ENCODE measurements around the gene EFR3B. TPM values are rescaled to one million over a fixed set of nuclear protein-coding genes. Genes with fewer than 3 reads are reported as not detected.

The EFR3B gene
- total RNA-seq, 1 donor from 2014 or later: 2.4 TPM

DNA sequence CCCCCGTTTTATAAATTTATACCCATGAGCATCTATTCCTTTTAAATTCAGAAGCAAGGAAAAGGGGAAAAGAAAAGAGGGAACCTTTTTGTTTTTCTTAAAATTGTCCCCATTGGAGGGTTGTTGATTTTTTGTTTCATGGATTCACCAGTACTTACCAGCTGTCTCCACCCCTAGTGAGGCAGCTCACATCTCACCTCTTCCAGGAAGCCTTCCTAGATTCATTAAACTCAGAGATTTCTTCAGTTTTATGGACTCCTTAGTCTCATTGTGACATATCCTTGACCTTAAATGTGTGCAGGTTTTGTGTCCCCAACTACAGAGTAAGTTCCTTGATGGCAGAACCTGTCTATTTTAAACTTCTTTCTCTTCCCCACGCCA, 35.9 kb downstream of the EFR3B start:
- Mint-ChIP-seq H3K27me3 (ENCODE audit: low read depth) (peaks cover 16% of the 10 kb centered on the region), H3K4me1 (ENCODE audit: low read depth) (peaks cover 30% of the 10 kb centered on the region), H3K4me3 (ENCODE audit: unreplicated experiment) (no peak overlapping the region), H3K27ac (ENCODE audit: unreplicated experiment) (no peak overlapping the region), H3K9me3 (ENCODE audit: low read depth) (no peaks in the 10 kb centered on the region), H3K36me3 (ENCODE audit: low read depth) (no peaks in the 10 kb centered on the region)
- TF ChIP-seq, protein P1, sequence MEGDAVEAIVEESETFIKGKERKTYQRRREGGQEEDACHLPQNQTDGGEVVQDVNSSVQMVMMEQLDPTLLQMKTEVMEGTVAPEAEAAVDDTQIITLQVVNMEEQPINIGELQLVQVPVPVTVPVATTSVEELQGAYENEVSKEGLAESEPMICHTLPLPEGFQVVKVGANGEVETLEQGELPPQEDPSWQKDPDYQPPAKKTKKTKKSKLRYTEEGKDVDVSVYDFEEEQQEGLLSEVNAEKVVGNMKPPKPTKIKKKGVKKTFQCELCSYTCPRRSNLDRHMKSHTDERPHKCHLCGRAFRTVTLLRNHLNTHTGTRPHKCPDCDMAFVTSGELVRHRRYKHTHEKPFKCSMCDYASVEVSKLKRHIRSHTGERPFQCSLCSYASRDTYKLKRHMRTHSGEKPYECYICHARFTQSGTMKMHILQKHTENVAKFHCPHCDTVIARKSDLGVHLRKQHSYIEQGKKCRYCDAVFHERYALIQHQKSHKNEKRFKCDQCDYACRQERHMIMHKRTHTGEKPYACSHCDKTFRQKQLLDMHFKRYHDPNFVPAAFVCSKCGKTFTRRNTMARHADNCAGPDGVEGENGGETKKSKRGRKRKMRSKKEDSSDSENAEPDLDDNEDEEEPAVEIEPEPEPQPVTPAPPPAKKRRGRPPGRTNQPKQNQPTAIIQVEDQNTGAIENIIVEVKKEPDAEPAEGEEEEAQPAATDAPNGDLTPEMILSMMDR (IDR thresholded peaks at IDR 0.05): no peak
- no peak for DNase-seq (ENCODE audit: low spot score)

DNA sequence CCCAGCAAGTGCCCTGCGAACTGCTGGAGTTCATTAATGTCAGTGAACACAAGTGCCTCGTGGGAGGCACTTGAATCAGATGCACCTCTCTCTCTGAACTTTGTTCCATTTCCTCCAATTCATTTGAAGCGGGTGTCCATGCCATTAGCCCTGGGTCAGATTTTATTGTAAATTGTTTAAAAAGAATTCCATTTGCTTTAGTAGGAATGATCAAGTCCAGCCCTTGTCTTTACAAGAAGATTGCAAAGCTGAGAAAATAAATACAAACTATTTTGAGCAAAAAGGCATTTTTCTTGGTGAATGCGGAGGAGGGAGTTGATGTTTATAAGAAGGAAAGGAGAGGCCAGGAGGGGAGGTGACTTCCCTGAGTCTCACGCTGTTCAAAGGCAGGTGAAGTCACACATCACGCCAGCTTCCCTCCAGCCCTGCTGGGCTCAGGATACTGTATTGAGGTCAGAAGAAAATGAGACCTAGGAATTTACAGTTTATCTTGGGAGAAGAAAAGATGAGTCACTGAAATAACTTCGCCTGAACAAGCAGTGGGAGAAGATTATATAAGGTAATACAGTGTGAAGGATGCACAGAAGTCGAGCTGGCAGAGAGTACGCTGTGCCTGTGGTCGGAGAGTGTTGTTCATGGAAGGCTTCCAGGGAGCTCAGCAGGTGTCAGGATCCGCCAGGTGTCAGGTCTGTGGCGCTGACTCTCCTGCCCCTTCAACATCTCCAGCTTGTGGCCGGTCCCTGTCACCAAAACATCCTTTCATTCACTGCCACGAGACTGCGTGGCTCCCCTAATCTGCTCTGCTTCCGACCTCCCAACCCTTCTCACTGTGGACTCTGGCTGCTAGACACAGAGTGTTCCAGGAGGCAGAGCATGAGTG, 36.5 kb downstream of the EFR3B start:
- peak overlapping the region; percentile 1 for H3K27ac Mint-ChIP-seq (ENCODE audit: unreplicated experiment)
- no peak for DNase-seq (ENCODE audit: low spot score)

GRCh38 chr2:25079050-25079635, 37.3 kb downstream of the EFR3B start:
- H3K4me3 Mint-ChIP-seq (ENCODE audit: unreplicated experiment): no peak overlapping the region
- H3K36me3 Mint-ChIP-seq (ENCODE audit: low read depth): no peaks in the 10 kb centered on the region
- H3K27me3 Mint-ChIP-seq (ENCODE audit: low read depth): peaks cover 16% of the 10 kb centered on the region
- TF ChIP-seq, protein P1 (IDR thresholded peaks at IDR 0.05): no peak
- no peaks in the 10 kb centered on the region for H3K9me3 Mint-ChIP-seq (ENCODE audit: low read depth)
- no peak overlapping the region for H3K27ac Mint-ChIP-seq (ENCODE audit: unreplicated experiment)
- H3K4me1 Mint-ChIP-seq (ENCODE audit: low read depth): peaks cover 27% of the 10 kb centered on the region
- DNase-seq (ENCODE audit: low spot score): no peak

More for the DNA sequence above, 36.5 kb downstream of the EFR3B start:
- Mint-ChIP-seq H3K4me3 (ENCODE audit: unreplicated experiment) (no peak overlapping the region), H3K36me3 (ENCODE audit: low read depth) (no peaks in the 10 kb centered on the region), H3K27me3 (ENCODE audit: low read depth) (peaks cover 16% of the 10 kb centered on the region), H3K9me3 (ENCODE audit: low read depth) (no peaks in the 10 kb centered on the region), H3K4me1 (ENCODE audit: low read depth) (peaks cover 27% of the 10 kb centered on the region)
- TF ChIP-seq, protein P1 (IDR thresholded peaks at IDR 0.05): no peak

DNA sequence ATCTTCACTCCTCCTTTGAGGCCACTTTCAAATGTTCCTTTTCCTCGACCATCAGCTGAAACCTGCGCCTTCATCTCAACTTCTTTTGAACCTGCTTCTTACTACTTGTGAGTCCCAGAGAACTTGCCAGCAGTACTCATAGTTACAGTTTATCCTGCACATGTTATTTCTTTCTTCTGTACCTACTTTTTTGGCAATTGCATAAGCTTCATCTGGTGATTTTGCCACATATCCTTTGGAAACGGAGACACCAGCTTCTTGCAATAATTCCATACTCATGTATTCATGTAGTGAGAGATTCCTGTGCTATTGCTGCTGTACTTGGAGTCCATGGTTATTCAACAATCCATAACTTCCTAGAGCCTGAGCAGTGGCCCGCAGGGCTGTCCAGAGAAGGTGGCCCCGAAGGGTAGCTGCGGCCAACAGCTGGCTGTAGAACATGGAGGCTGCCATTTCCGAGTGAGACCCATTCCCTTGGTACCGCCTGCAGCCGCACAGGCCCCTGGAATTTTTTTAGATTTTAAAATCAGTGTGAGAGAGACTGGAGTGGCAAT, 39.4 kb downstream of the EFR3B start:
- no peak overlapping the region for H3K4me3 Mint-ChIP-seq (ENCODE audit: unreplicated experiment)
- no peak for DNase-seq (ENCODE audit: low spot score)
- TF ChIP-seq, protein P1 (IDR thresholded peaks at IDR 0.05): no peak
- H3K36me3 Mint-ChIP-seq (ENCODE audit: low read depth): no peaks in the 10 kb centered on the region
- H3K27me3 Mint-ChIP-seq (ENCODE audit: low read depth): peaks cover 16% of the 10 kb centered on the region
- H3K9me3 Mint-ChIP-seq (ENCODE audit: low read depth): no peaks in the 10 kb centered on the region
- no peak overlapping the region for H3K27ac Mint-ChIP-seq (ENCODE audit: unreplicated experiment)
- H3K4me1 Mint-ChIP-seq (ENCODE audit: low read depth): peaks cover 21% of the 10 kb centered on the region

- Mint-ChIP-seq H3K36me3 (ENCODE audit: low read depth) (no peaks in the 10 kb centered on the region), H3K27ac (ENCODE audit: unreplicated experiment) (no peak overlapping the region), H3K27me3 (ENCODE audit: low read depth) (peaks cover 13% of the 10 kb centered on the region)
These were observed 40.2 kb downstream of the EFR3B start for GRCh38 chr2:25082002-25082622.

More at GRCh38 chr2:25082002-25082622, 40.2 kb downstream of the EFR3B start:
- Mint-ChIP-seq H3K4me1 (ENCODE audit: low read depth) (peaks cover 13% of the 10 kb centered on the region), H3K9me3 (ENCODE audit: low read depth) (no peaks in the 10 kb centered on the region), H3K4me3 (ENCODE audit: unreplicated experiment) (no peak overlapping the region)
- TF ChIP-seq, protein P1 (IDR thresholded peaks at IDR 0.05): no peak
- no peak for DNase-seq (ENCODE audit: low spot score)

Data from chondrocyte (in vitro differentiated cells).